GM12878 (cell line): Measurements from ENCODE around the gene TMEM150B. TPM values are rescaled to one million over a fixed set of nuclear protein-coding genes. Genes with fewer than 3 reads are reported as not detected.

Source experiments
- ATAC-seq: fragments of 200-7000 bp; cut with Tn5 transposase; 3 replicates; pipeline ENCODE4 v1.9.1; 2020; ENCODE audit warnings: mild to moderate bottlenecking, moderate library complexity
- BruUV-seq: library from RNA; stranded (reverse); fragments of 400-500 nt; replicated peaks from 2 replicates; lab custom pipeline; 2021; lab: Mats Ljungman, UMichigan
- CTCF ChIA-PET: fragments of 300-600 bp; sonication (Branson Sonifier 250); formaldehyde crosslinking; extraction: SDS; loops from one replicate; lab custom pipeline; 2021; ENCODE audit warnings: inconsistent platforms; lab: Yijun Ruan, JAX
- POLR2A ChIA-PET: fragments of 350-600 bp; formaldehyde crosslinking; extraction: SDS; loops from one replicate; lab custom pipeline; 2021; ENCODE audit warnings: inconsistent platforms; lab: Charles Lee
- RAD21 ChIA-PET: fragments of 300-600 bp; sonication (Branson Sonifier 250); formaldehyde crosslinking; loops from one replicate; lab custom pipeline; 2023; ENCODE audit warnings: antibody characterized with exemption; ENCODE audit not compliant: unreplicated experiment; lab: Charles Lee
- SMC1A ChIA-PET: fragments of 300-600 bp; sonication (Branson Sonifier 250); formaldehyde crosslinking; loops from one replicate; lab custom pipeline; 2023; ENCODE audit not compliant: unreplicated experiment, uncharacterized antibody; lab: Charles Lee
- DNase-seq: peaks from one replicate; pipeline ENCODE4 v3.0.0-alpha.2; 2011; ENCODE audit warnings: low read depth, low spot score
- FAIRE-seq: peaks from 3 replicates; lab custom pipeline; 2011; peaks lifted over from hg19 to GRCh38; lab: Jason Lieb, UNC
- H2AFZ ChIP-seq: 2 replicates; pipeline ENCODE4 v1.6.0; 2011; ENCODE audit warnings: low read depth, low read length, control low read depth; ENCODE audit not compliant: control insufficient read depth
- H3K27ac ChIP-seq: 2 replicates; pipeline ENCODE4 v1.5.1; 2011; ENCODE audit warnings: control low read depth; ENCODE audit not compliant: control insufficient read depth, insufficient read depth
- H3K27me3 ChIP-seq, 2 experiments: replicated peaks in 1 of 2; 2 replicates each; pipeline versions ENCODE4 v1.6.0 to v1.6.1; 2011; ENCODE audit warnings: low read length in 1 of 2; ENCODE audit not compliant: control insufficient read depth in 2 of 2, insufficient read depth in 2 of 2
- H3K36me3 ChIP-seq, 2 experiments: 2 replicates each; pipeline ENCODE4 v1.5.1; 2011; ENCODE audit warnings: low read length in 1 of 2; ENCODE audit not compliant: control insufficient read depth in 2 of 2, insufficient read depth in 2 of 2
- H3K4me1 ChIP-seq: 2 replicates; pipeline ENCODE4 v1.6.1; 2011; ENCODE audit warnings: mild to moderate bottlenecking, low read length, moderate library complexity, mixed read lengths; ENCODE audit not compliant: control insufficient read depth, insufficient read depth
- H3K4me2 ChIP-seq: 2 replicates; pipeline ENCODE4 v1.6.0; 2011; ENCODE audit warnings: control low read depth; ENCODE audit not compliant: control insufficient read depth, insufficient read depth
- H3K4me3 ChIP-seq: fragments of 200-600 bp; sonication (generic); 2 replicates; pipeline ENCODE4 v1.5.1; 2016
- H3K79me2 ChIP-seq: 2 replicates; pipeline ENCODE4 v1.6.0; 2011; ENCODE audit warnings: low read length; ENCODE audit not compliant: control insufficient read depth, insufficient read depth
- H3K9ac ChIP-seq: 2 replicates; pipeline ENCODE4 v1.8.0; 2011; ENCODE audit warnings: low read length, control low read depth, mixed read lengths; ENCODE audit not compliant: control insufficient read depth, insufficient read depth
- H3K9me3 ChIP-seq: replicated peaks from 3 replicates; pipeline ENCODE4 v1.5.1; 2011; ENCODE audit warnings: mild to moderate bottlenecking, low read length; ENCODE audit not compliant: control insufficient read depth, insufficient read depth
- H4K20me1 ChIP-seq: 2 replicates; pipeline ENCODE4 v1.6.0; 2011; ENCODE audit not compliant: control insufficient read depth, insufficient read depth
- BRCA1 ChIP-seq: IDR thresholded peaks from 2 replicates; pipeline ENCODE4 v1.6.1; 2011; ENCODE audit warnings: low read depth, low read length, improper control_type of control experiment
- CBFB ChIP-seq: IDR thresholded peaks from 2 replicates; pipeline ENCODE4 v1.6.1; 2016; ENCODE audit warnings: antibody characterized with exemption, low read depth
- CHD4 ChIP-seq: fragments of 200-600 bp; sonication (generic); IDR thresholded peaks from 2 replicates; pipeline ENCODE4 v1.6.1; 2016; ENCODE audit warnings: mild to moderate bottlenecking
- FOS ChIP-seq: IDR thresholded peaks from 3 replicates; pipeline ENCODE4 v1.6.1; 2011; ENCODE audit warnings: borderline replicate concordance; ENCODE audit not compliant: insufficient read length; ENCODE audit errors: extremely low read depth
- JUNB ChIP-seq: IDR thresholded peaks from 2 replicates; pipeline ENCODE4 v1.6.1; 2016; ENCODE audit warnings: antibody characterized with exemption, mild to moderate bottlenecking
- MYC ChIP-seq: IDR thresholded peaks from 2 replicates; pipeline ENCODE4 v1.6.1; 2011; ENCODE audit warnings: mild to moderate bottlenecking, low read length, moderate library complexity, inconsistent platforms; ENCODE audit not compliant: insufficient read depth, insufficient replicate concordance, insufficient read length, severe bottlenecking
- POU2F2 ChIP-seq: IDR thresholded peaks from 3 replicates; pipeline ENCODE4 v1.6.1; 2011; ENCODE audit warnings: low read depth, mild to moderate bottlenecking, low read length, borderline replicate concordance
- RUNX3 ChIP-seq: IDR thresholded peaks from 2 replicates; pipeline ENCODE4 v1.6.1; 2012; ENCODE audit warnings: low read length, inconsistent platforms
- SRF ChIP-seq, 2 experiments: IDR thresholded peaks; 2 replicates each; pipeline ENCODE4 v1.6.1; 2011; ENCODE audit warnings: low read depth in 2 of 2, low read length in 2 of 2, mild to moderate bottlenecking in 1 of 2, moderate library complexity in 1 of 2
- TAF1 ChIP-seq: IDR thresholded peaks from 2 replicates; pipeline ENCODE4 v1.6.1; 2011; ENCODE audit warnings: mild to moderate bottlenecking, low read depth, low read length, borderline replicate concordance
- TCF3 ChIP-seq: IDR thresholded peaks from 2 replicates; pipeline ENCODE4 v1.6.1; 2012; ENCODE audit warnings: low read depth, mild to moderate bottlenecking, low read length, borderline replicate concordance; ENCODE audit not compliant: insufficient read depth
- YBX1 ChIP-seq: fragments of 450-650 bp; IDR thresholded peaks from 2 replicates; pipeline ENCODE4 v1.6.1; 2016; ENCODE audit warnings: antibody characterized with exemption
- ZSCAN29 ChIP-seq: fragments of 450-650 bp; IDR thresholded peaks from 2 replicates; pipeline ENCODE4 v1.6.1; 2017; ENCODE audit warnings: mild to moderate bottlenecking, moderate library complexity
- WGBS: methylation state at CpG from one replicate; pipeline ENCODE4 v1.1.6; 2016; ENCODE audit warnings: low lambda C conversion rate; ENCODE audit not compliant: insufficient replicate concordance, insufficient coverage; ENCODE audit errors: missing lambda C conversion rate; 5-methylcytosine and 5-hydroxymethylcytosine counted together
- in situ Hi-C: fragments of 300-500 bp; cut with MboI; formaldehyde crosslinking; loops from 9 replicates; pipeline ENCODE4 v1.14.3; 2018; ENCODE audit warnings: mixed read lengths
- intact Hi-C: fragments of 100-400 bp; cut with micrococcal nuclease; formaldehyde crosslinking; loops from one replicate; pipeline ENCODE4 v1.14.2; 2022; ENCODE audit not compliant: unreplicated experiment
- polyA plus RNA-seq, 11 experiments: library from polyadenylated mRNA; depleted of rRNA in 4 of 11; unstranded in 6 of 11; stranded (reverse) in 5 of 11; fragments of >200 nt; fragmentation: Nextera tagmentation in 4 of 11; fragmentation: Illumina TruSeq in 1 of 11; extraction: Ambion mirVana in 4 of 11; extraction: Trizol in 1 of 11; gene quantifications; 1 replicate in 1 of 11; 2 replicates in 10 of 11; pipeline versions ENCODE4 v1.2.1 to v1.2.3, GENCODE V29; 2011 to 2016; ENCODE audit warnings: inconsistent platforms in 2 of 11, missing spikeins in 2 of 11, low read depth in 1 of 11
- total RNA-seq, 4 experiments: library from RNA; depleted of rRNA in 3 of 4; stranded (reverse); fragments of >200 nt in 3 of 4; fragmentation: Illumina TruSeq in 1 of 4; extraction: Trizol in 1 of 4; gene quantifications; 2 replicates each; pipeline versions ENCODE4 v1.2.1 to v1.2.3, GENCODE V29; 2013 to 2021
- TF ChIP-seq, protein P1 (sequence below): fragments of 450-650 bp; IDR thresholded peaks from 2 replicates; pipeline ENCODE4 v1.6.1; 2016; ENCODE audit warnings: mild to moderate bottlenecking

TMEM150B gene
- total and polyA plus RNA-seq, 10 of the 15 experiments (the other 5 are each of a cell fraction or from before 2014, with no cell fraction given), result 0.09 to 0.23 (median 0.18) TPM; not detected in 6

DNA sequence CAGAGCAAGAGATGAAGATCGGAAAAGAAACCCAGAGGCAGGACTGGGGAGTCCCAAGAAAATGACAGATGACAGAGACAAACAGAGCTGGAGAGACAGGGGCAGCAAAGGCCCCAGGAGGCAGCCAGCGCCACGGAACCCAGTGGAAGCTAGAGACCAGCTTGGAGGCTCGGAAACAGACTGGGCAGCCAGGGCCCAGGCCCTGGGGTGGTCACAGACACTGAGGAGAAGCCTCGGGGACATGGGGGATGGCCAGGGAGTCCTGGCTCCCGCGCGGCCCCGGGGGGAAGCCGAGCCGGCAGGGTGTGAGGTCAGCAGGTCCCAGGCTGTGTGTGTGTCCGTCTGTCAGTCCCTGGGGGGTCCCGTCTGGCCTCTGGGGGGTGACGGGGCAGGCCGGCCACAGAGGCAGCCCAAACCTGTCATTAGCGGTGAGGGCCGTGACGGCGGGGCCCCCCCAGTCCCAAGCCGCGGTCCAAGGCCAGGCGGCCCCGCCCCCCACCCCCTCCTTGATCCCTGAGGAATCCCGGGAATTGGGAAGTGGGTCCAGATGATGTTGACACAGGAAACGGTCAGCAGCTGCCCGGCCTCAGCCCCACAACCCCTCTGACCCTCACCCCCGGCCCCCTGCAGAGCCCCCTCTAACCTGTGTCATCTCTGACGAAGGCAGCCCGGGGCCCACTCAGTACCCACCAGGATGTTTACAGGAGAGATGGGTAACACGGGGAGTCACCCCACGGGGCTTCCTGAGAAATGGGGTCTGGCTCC is 49.0 kb upstream of the TMEM150B start:
- no peak overlapping the region for H3K27ac ChIP-seq
- peaks cover 3 to 4% of the 10 kb centered on the region in 2 experiments for H3K27me3 ChIP-seq
- RAD21 ChIA-PET, result no interaction called here
- H3K4me3 ChIP-seq, result no peak overlapping the region
- DNase-seq (no peak), FAIRE-seq (no peak), ATAC-seq (no peak; the same call in 2 of the 3 replicates)
- SMC1A ChIA-PET, result no interaction called here
- in situ Hi-C loops, result no loop called here
- no peaks in the 10 kb centered on the region for H3K4me1 ChIP-seq
- TF ChIP-seq TCF3 (no peak), ZSCAN29 (no peak), SRF (IDR thresholded peaks at IDR 0.05; ENCODE audit: low read depth in 2 of 2, low read length in 2 of 2) (no peak), CBFB (no peak), CHD4 (no peak)
- H2AFZ ChIP-seq, result no peak overlapping the region
- CTCF ChIA-PET, result no interaction called here
- H4K20me1 ChIP-seq, result no peaks in the 10 kb centered on the region
- WGBS, result 19% methylated on average over 14 of the region's 31 CpGs
- H3K36me3 ChIP-seq, result no peaks in the 10 kb centered on the region
- intact Hi-C loops, result no loop called here
- no peaks in the 10 kb centered on the region for H3K79me2 ChIP-seq
- POLR2A ChIA-PET, result no interaction called here
- BruUV-seq, result no TSS peak
- H3K9me3 ChIP-seq, result no peaks in the 10 kb centered on the region
- H3K9ac ChIP-seq, result no peak overlapping the region
- H3K4me2 ChIP-seq, result no peak overlapping the region

DNA sequence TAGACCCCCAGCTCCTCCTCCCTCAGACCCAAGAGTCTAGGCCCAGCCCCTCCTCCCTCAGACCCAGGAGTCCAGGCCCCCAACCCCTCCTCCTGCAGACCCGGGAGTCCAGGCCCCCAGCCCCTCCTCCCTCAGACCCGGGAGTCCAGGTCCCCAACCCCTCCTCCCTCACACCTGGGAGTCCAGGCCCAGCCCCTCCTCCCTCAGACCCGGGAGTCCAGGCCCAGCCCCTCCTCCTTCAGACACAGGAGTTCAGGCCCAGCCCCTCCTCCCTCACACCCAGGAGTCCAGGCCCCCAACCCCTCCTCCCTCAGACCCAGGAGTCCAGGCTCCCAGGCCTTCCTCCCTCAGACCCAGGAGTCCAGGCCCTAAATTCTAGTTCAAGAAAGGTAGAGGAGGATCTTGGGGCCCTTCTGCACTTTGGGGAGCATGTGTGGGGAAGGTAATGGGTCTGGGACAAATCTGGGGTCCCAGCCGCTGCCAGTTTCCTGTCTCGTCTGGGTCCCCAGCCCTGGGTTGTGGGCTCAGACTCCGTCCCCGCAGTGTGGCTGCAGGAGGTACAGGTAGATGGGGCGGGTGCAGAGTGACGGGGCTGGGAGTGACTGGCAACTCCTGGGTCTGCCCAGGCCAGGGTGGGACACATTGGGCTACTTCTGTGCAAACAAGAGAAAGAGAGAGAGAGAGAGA is 48.3 kb upstream of the TMEM150B start:
- 48% methylated on average over 6 of the region's 9 CpGs for WGBS
- ChIA-PET CTCF (no interaction called here), POLR2A (no interaction called here), RAD21 (no interaction called here), SMC1A (no interaction called here)
- FAIRE-seq (no peak), ATAC-seq (no peak), DNase-seq (no peak)
- Histone ChIP-seq H3K27me3 (peaks cover 3 to 10% of the 10 kb centered on the region in 2 experiments), H3K36me3 (no peaks in the 10 kb centered on the region), H3K4me3 (no peak overlapping the region), H3K79me2 (no peaks in the 10 kb centered on the region), H3K9ac (no peak overlapping the region), H3K4me1 (no peaks in the 10 kb centered on the region), H2AFZ (no peak overlapping the region), H4K20me1 (no peaks in the 10 kb centered on the region), H3K9me3 (no peaks in the 10 kb centered on the region), H3K4me2 (no peak overlapping the region), H3K27ac (no peak overlapping the region)
- intact Hi-C loops (no loop called here), in situ Hi-C loops (no loop called here)
- no TSS peak for BruUV-seq
- TF ChIP-seq POU2F2 (no peak), FOS (no peak), YBX1 (no peak), MYC (no peak), RUNX3 (no peak), JUNB (no peak), BRCA1 (no peak), TAF1 (no peak)
- TF ChIP-seq, protein P1, sequence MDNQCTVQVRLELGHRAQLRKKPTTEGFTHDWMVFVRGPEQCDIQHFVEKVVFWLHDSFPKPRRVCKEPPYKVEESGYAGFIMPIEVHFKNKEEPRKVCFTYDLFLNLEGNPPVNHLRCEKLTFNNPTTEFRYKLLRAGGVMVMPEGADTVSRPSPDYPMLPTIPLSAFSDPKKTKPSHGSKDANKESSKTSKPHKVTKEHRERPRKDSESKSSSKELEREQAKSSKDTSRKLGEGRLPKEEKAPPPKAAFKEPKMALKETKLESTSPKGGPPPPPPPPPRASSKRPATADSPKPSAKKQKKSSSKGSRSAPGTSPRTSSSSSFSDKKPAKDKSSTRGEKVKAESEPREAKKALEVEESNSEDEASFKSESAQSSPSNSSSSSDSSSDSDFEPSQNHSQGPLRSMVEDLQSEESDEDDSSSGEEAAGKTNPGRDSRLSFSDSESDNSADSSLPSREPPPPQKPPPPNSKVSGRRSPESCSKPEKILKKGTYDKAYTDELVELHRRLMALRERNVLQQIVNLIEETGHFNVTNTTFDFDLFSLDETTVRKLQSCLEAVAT, result no peak
